Urothelium cell line (cell line): ENCODE data around the gene KLLN.
A peak's percentile ranks its signal among the peaks of the same experiment; 100 is the strongest.
"Not testable (repeated sequence)": the region's sequence is repeated elsewhere in the genome, so short reads cannot be mapped to it uniquely, and the experiment has no call there.

ENCODE experiments used
- DNase-seq: peaks from one replicate; pipeline ENCODE4 v3.0.0; 2011; ENCODE audit warnings: low spot score, mixed read lengths
- FAIRE-seq: peaks from 2 replicates; lab custom pipeline; 2011; peaks lifted over from hg19 to GRCh38; lab: Jason Lieb, UNC

Gene KLLN, protein sequence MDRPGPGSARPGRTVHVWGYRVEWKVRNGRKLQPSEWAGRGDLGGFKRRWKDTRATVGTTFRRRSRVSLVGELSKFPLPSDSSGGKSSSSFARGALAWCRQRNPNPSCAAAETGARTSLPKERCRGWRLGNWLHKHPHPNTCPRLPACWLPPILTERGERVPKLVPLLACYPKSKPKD

DNA sequence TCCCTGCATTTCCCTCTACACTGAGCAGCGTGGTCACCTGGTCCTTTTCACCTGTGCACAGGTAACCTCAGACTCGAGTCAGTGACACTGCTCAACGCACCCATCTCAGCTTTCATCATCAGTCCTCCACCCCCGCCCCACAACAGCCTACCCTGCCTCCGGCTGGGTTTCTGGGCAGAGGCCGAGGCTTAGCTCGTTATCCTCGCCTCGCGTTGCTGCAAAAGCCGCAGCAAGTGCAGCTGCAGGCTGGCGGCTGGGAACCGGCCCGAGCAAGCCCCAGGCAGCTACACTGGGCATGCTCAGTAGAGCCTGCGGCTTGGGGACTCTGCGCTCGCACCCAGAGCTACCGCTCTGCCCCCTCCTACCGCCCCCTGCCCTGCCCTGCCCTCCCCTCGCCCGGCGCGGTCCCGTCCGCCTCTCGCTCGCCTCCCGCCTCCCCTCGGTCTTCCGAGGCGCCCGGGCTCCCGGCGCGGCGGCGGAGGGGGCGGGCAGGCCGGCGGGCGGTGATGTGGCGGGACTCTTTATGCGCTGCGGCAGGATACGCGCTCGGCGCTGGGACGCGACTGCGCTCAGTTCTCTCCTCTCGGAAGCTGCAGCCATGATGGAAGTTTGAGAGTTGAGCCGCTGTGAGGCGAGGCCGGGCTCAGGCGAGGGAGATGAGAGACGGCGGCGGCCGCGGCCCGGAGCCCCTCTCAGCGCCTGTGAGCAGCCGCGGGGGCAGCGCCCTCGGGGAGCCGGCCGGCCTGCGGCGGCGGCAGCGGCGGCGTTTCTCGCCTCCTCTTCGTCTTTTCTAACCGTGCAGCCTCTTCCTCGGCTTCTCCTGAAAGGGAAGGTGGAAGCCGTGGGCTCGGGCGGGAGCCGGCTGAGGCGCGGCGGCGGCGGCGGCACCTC is at the start of gene KLLN, which contains the start of gene PTEN:
TSS of gene KLLN (minus strand) at position 481 of the 891 bp plus-strand sequence. CDS start 1,046 bp downstream, outside the sequence.
TSS of gene PTEN (plus strand) at position 573 of the 891 bp plus-strand sequence. CDS start 845 bp downstream, outside the sequence.
- no peak for FAIRE-seq

DNA sequence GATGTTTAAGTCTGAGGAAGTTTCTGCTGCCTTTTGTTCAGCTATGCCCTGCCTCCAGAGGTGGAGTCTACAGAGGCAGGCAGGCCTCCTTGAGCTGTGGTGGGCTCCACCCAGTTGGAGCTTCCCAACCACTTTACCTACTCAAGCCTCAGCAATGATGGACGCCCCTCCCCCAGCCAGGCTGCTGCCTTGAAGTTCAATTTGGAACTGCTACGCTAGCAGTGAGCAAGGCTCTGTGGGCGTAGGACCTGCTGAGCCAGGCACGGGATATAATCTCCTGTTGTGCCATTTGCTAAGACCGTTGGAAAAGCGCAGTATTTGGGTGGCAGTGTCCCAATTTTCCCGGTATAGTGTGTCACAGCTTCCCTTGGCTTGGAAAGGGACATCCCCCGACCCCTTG is 40.1 kb upstream of the KLLN start:
- not testable (repeated sequence) for DNase-seq, FAIRE-seq

More for the DNA sequence above, at the start of gene KLLN, which contains the start of gene PTEN:
- peak; percentile 90 for DNase-seq

DNA sequence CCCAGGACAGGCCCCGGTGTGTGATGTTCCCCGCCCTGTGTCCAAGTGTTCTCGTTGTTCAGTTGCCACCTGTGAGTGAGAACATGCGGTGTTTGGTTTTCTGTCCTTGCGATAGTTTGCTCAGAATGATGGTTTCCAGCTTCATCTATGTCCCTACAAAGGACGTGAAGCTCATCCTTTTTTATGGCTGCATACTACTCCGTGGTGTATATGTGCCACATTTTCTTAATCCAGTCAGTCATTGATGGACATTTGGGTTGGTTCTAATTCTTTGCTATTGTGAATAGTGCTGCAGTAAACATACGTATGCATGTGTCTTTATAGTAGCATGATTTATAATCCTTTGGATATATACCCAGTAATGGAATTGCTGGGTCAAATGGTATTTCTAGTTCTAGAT is 34.6 kb upstream of the KLLN start:
- FAIRE-seq, DNase-seq: not testable (repeated sequence)

DNA sequence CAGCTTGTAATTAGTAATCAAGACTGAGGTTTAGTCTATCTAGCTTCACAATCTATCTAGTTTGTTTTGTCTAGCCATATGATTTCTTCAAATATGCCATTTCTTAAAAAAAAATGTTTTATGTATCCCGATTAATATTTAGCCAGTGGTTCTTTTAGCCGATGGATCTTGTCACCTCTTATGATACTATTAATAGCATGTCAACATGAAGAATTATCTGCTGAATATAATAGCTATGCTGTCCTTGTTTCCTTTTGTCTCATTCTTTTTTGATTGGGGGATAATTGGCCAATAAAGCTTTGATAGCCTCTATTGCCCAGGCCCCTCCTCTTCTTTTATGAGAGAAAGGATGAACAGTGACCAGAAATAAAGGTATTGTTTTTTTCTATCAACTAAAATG is 32.9 kb upstream of the KLLN start:
- DNase-seq (no peak), FAIRE-seq (no peak)

DNA sequence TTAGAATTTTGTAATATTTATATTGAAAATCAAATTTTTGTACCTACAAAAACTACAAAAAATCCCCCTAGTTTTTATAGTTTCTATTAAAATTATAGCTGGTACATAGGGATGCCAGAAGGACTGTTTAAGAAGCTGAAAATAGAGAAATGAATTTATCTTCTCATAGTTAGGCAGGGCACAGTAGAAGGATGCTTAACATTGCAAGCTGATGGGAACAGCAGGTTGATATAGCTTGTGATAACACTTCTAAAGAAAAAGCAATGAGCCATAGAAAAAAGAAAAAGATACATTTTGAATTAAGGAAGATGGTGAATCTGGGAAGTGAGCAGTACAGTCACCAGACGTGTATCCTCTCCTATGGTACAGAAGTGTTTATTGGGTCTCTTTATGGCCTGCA is 32.1 kb upstream of the KLLN start:
- FAIRE-seq (no peak), DNase-seq (no peak)

DNA sequence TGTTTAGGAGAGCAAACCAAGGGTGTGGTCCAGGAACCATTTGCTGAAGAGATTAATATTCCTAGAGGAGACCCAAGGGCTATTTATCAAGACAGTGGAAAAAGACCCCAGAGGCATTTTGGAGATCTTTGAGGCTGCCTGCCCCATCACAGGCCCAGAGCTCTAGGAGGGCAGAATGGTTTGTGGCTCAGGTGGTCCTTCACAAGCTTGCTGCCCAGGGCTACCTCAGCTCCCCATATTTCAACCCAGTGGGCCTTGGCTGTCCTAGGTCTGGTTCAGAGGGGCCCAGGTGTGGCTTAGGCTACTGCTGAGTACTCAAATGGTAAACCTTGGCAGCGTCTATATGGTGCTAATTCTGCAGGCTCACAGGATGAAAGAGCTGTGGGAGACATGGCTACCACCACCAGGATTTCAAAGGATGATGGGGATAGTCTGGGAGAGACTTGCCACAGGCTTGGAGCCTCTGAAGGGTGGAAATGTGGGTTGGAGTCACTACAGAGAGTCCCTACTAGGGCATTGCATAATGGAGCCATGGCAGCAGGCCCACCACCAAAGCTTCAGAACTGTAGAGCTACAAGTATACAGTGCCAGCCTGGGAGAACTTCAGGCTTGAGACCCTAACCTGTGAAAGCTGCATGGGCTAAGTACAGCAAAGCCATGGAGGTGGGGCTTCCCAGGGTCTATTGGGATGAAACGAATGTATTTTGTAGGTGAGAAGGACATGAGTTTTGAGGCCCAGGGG is 24.4 kb upstream of the KLLN start:
- FAIRE-seq: no peak
- DNase-seq: no peak

DNA sequence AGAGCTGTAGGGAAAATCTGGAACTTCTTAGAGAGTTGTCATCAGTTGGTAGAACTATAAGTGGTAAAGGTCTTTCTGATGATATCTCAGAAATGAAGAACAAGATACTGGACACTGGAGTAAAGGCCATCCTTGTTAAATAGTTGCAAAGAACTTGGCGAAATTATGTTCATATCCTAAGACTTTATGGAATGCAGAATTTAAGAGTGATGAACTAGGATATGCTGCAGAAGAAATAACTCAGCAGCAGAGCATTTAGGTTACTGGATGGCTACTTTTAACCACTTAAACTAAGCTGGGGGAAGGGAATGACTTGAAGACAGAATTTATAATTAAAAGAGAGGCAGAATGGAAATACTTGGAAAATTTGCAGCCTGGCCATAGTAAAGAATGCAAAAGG is 23.8 kb upstream of the KLLN start:
- DNase-seq (no peak), FAIRE-seq (no peak)

DNA sequence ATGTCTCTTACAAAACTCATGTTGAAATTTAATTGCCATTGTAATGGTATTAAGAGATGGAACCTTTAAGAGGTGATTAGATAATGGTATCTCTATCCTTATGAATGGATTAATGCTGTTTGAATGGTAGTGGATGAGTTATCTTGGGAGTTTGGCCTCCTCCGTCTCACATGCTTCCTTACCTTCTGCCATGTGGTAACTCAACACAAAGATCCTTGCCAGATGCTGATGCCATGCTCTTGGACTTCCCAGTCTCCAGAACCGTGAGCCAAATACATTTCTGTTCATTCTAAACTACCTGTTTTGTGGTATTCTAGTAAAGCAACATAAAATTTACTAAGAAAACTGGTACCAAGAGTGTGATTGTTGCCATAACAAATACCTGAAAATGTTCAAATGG is 23.3 kb upstream of the KLLN start:
- FAIRE-seq (no peak), DNase-seq (no peak)

DNA sequence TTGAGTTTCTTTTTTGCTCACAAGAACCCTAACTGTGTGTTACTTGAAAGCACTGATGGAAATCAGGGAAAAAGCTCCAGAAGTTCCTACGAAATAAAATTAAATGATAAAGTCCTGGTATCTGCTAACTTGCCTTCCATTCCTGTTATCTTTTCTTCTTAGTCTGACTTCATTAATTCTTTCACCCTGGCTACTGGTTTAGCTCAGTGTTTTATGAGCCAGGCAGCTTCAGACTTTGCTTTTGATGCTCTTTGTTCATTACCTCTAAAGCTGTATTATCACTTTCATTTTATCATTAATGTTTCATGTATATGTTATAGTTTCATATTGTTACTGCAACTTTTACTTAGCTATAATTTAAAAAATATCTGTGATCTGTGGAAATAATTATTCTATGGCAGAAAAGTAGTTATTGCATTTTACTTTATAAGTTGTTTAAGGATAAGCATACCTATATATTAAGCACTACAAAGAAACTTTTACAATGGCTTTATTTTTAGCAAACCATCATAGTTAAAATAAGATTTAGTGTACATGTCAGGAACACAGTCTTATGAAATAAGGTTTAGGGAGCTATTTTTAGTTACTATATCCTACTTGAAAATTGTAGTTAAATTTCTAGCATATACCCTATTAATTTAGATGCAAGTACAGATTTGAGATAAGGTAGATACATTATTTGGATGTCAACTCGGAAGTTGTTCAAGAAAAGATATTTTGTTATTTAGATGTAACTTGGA is 19.4 kb upstream of the KLLN start:
- FAIRE-seq (no peak), DNase-seq (no peak)

DNA sequence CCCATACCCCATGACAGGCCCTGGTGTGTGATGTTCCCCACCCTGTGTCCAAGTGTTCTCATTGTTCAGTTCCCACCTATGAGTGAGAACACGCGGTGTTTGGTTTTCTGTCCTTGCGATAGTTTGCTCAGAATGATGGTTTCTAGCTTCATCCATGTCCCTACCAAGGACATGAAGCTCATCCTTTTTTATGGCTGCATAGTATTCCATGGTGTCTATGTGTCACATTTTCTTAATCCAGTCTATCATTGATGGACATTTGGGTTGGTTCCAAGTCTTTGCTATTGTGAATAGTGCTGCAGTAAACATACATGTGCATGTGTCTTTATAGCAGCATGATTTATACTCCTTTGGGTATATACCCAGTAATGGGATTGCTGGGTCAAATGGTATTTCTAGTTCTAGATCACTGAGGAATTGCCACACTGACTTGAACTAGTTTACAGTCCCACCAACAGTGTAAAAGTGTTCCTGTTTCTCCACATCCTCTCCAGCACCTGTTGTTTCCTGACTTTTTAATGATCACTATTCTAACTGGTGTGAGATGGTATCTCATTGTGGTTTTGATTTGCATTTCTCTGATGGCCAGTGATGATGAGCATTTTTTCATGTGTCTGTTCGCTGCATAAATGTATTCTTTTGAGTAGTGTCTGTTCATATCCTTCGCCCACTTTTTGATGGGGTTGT is 18.2 kb upstream of the KLLN start:
- FAIRE-seq, DNase-seq: not testable (repeated sequence)

DNA sequence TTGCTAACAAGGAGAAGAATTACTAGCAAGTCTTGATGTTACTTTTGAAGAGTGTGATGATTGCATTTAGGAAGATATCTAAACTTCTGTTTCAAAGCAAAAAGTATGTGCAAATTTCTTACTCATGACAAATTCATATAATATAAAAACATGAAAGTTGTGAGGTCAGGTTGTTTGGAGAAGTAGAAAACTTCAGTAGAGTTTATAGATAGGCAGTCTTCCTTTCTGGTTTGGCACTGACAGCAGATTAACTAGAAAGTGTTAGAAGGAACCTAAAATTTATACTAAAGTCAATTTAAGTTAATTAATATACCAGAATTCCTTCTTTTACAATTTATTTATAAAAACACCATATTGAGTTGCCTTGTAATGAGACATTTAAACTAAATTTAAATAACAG is 17.0 kb upstream of the KLLN start:
- no peak for FAIRE-seq

DNA sequence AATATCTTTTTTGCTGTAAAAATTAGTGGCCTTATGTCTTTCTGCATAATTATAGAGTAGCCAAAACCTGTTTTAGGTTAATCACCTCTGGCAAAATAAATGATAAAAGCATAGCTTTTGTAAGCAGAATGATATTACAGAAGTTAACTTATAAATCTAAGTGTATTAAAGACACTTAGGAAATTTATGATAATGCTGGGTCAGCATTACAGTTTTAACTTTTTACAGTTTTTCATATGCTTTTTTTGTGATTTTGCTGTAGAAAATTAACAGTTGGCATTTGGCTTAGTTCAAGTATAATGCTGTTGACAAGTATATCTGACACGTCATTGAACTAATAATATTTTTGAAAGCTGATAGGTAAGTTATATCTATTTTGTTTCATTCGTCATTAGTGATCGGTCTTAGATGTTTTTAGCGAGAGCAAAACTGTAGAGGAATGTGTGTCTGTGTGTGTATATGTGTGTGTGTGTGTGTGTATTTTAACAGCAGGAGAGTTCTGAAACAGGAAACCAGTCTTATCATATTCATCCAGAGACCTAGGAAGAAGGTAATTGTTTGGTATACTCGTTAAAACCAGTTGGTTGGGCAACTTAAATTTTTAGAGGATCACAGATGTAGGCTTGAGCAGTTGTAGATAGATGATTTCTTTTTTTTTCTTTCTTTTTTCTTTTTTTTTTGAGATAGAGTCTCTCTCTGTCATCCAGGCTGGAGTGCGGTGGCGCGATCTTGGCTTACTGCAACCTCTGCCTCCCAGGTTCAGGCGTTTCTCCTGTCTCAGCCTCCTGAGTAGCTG is 15.5 kb upstream of the KLLN start:
- FAIRE-seq (no peak), DNase-seq (no peak)

More for the DNA sequence above, 17.0 kb upstream of the KLLN start:
- no peak for DNase-seq

DNA sequence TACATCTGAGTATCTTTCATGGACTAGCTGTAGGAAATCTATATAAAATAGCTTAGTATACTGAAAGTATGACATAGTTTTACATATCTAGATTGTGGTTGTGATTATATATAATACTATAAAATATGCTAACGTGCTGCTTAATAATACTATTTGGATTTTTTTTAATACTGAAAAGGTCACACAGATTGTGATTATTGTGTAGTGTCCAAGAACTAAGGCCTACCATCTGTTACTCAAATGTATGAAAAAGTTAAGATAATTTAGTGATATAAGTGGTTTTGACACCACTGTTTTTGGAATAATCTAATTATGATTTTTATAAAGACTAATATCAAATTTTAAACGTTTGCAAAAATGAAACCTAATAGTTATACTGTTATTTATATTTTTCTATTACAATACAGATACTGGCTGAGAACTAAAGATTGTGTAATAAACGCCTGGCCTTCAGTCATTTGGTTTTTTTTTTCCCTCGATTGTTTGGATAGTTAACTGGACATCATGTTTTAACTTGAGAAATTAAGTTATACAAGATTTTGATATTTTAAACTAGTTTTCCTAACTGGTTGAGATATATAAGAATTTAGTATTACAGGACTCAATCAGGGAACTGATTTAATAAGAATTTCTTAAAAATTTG is 12.7 kb upstream of the KLLN start:
- DNase-seq (no peak), FAIRE-seq (no peak)

DNA sequence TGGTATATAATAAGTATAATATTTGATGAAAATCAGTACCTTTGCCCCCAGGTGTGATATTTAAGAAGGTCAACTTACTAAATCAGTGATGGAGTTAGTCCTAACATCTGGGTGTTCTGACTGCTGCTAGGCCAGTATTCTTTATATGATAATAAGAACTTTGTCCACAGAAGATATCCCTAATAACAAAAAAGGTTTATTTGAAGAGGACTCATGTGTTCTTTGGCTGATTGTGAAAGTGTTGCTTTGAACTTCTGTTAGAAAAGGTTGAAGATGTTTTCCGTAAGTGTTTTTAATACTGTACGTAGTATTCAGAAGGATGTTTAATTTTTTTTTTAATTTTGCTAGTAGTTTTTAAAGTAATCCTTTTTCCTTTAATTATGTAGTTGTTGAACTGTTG is 10.3 kb upstream of the KLLN start:
- FAIRE-seq: no peak
- no peak for DNase-seq

DNA sequence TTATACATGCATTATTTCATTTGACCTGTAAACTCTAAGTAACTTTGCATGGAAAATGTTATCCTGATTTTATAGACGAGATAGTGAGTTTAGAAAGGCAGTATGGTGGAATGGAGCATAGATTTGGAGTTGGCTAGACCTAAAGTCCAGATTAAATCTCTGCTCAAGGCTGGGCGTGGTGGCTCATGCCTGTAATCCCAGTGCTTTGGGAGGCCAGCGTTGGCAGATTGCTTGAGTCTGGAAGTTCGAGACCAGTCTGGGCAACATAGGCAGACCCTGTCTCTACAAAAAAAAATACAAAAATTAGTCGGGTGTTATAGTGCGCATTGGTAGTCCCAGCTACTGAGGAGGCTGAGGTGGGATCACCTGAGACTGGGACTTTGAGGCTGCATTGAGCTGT is 9.5 kb upstream of the KLLN start:
- DNase-seq: no peak
- no peak for FAIRE-seq

DNA sequence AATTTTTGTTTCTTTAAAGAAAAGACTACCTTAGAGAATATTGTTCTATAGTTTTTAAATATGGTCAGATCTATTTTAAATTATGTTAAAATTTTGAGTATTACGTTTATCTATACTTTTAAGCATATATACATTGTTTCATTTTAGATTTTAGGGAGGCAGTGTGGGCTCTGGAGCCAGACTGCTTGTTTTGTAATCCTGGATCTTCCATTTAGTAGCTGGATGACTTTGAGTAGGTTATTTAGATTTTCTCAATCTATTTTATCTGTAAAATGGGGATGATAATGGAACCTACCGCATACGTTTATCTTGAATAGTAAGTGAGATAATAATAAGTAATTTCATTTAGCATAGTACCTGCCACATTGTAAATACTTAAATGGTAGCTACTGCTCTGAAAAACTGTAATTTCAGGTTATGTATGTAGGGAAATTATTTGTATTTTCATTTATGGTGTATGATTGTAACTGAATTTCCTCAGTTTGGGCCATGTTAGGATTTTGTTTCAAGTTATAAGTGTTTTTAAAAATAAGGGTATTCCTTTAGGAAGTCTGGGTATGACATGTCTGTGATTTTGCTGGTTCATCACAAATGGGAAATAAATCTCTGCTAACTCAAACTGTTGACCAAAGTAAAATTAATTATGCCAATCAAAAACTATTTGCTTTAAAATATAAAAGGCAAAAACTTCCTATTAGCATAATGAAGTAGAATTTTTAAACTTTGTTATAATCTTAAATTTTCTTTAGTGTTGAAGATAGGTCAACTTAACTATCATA is 6.6 kb upstream of the KLLN start:
- FAIRE-seq: no peak
- no peak for DNase-seq

DNA sequence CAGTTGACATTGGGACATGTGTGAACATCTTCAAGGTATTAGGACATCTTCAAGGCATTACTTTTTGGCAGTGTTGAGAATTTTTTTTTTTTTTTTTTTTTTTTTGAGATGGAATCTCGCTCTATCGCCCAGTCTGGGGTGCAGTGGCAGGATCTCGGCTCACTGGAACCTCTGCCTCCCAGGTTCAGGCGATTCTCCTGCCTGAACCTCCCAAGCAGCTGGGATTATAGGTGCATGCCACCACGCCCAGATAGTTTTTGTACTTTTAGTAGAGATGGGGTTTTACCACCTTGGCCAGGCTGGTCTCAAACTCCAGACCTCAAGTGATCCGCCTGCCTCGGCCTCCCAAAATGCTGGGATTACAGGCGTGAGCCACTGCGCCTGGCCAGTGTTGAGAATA is 5.8 kb upstream of the KLLN start:
- FAIRE-seq, DNase-seq: not testable (repeated sequence)

DNA sequence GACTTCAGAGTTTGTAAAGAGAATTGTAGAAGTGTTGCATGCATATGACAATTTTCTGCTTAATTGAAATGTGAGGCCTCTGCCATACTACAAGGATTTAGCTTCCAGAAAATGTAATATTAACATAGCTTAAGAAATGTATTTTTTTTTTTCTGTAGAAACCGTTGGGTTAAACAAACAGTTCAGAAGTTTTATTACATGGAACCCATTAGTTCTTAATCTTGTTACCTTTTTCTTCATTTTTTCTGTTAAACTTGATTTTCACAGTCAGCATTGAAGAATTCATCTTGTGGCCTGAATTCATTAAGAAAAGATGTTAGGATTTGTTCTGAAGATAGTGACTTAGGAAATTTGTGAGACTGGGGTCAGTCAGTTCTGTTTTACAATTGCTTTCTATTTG is 4.9 kb upstream of the KLLN start:
- FAIRE-seq (no peak), DNase-seq (no peak)
